ENCODE measurements around the gene PLCL1. TPM values are rescaled to one million over a fixed set of nuclear protein-coding genes. Genes with fewer than 3 reads are reported as not detected.

PLCL1 gene
- total RNA-seq, 1 experiment from 2014 or later: 0.07 TPM

DNA sequence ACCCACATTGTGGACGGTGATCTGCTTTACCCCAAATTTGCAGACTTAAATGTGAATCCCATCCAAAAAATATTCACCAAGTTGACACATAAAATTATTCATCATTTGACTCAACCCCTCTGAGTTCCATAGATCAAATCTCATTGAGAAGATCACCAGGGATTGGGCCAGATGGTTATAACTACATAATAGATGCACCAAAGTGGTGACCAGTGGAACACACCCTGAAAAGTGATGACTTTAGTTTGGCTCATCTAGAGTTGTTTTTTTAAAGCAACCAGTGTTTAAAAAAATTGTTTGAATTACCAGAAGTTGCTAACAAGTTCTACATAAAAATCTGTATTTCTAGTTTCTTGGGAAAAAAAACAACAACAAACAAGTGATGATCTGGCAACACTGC is 155.0 kb downstream of the PLCL1 start:
- H3K4me1 ChIP-seq (ENCODE audit: control insufficient read depth in 1 of 2, insufficient read depth in 2 of 2, low read length in 2 of 2): no peaks in the 10 kb centered on the region
- no peak overlapping the region for H3K9ac ChIP-seq (ENCODE audit: low read length)
- DNase-seq (ENCODE audit: low read depth, low spot score) (no peak), ATAC-seq (no peak)
- H3K4me2 ChIP-seq (ENCODE audit: low read length): no peak overlapping the region
- POLR2A ChIA-PET: no interaction called here
- H3K9me3 ChIP-seq (ENCODE audit: control insufficient read depth in 1 of 2, insufficient read depth in 1 of 2, low read depth in 1 of 2, low read length in 2 of 2): no peaks in the 10 kb centered on the region
- no TSS peak for BruUV-seq (replicated peaks)
- no peaks in the 10 kb centered on the region for H4K20me1 ChIP-seq (ENCODE audit: insufficient read depth)
- H2AFZ ChIP-seq (ENCODE audit: low read depth, low read length, poor library complexity, severe bottlenecking): no peak overlapping the region
- CTCF ChIA-PET: no interaction called here
- intact Hi-C loops (cut with micrococcal nuclease): no loop called here
- no peak overlapping the region for H3K27ac ChIP-seq (ENCODE audit: low read depth, low read length)
- H3K27me3 ChIP-seq (ENCODE audit: insufficient read depth, low read length): peaks cover 20% of the 10 kb centered on the region; the same call in 1 of the 2 replicates
- RAD21 ChIA-PET (ENCODE audit: low non-redundant PET in 1 of 2, low total read pairs in 2 of 2, uncharacterized antibody in 2 of 2, unreplicated experiment in 2 of 2): no interaction called here
- no peak for TF ChIP-seq SP1 (IDR thresholded peaks at IDR 0.05; ENCODE audit: low read depth)
- no peaks in the 10 kb centered on the region for H3K9me2 ChIP-seq (ENCODE audit: insufficient read depth)
- H3K79me2 ChIP-seq (ENCODE audit: insufficient read depth, low read length): no peaks in the 10 kb centered on the region
- H3K4me3 ChIP-seq (replicated peaks in 1 of 2; ENCODE audit: low read depth in 1 of 2, low read length in 2 of 2): no peak overlapping the region
- no peaks in the 10 kb centered on the region for H3K36me3 ChIP-seq (ENCODE audit: control insufficient read depth in 1 of 2, insufficient read depth in 2 of 2, low read length in 2 of 2)

- Histone ChIP-seq H3K9me3 (ENCODE audit: control insufficient read depth in 1 of 2, insufficient read depth in 1 of 2, low read depth in 1 of 2, low read length in 2 of 2) (no peaks in the 10 kb centered on the region), H3K27ac (ENCODE audit: low read depth, low read length) (no peak overlapping the region), H3K79me2 (ENCODE audit: insufficient read depth, low read length) (no peaks in the 10 kb centered on the region), H3K9ac (ENCODE audit: low read length) (no peak overlapping the region), H2AFZ (ENCODE audit: low read depth, low read length, poor library complexity, severe bottlenecking) (no peak overlapping the region), H3K36me3 (ENCODE audit: control insufficient read depth in 1 of 2, insufficient read depth in 2 of 2, low read length in 2 of 2) (no peaks in the 10 kb centered on the region), H4K20me1 (ENCODE audit: insufficient read depth) (no peaks in the 10 kb centered on the region), H3K4me3 (replicated peaks in 1 of 2; ENCODE audit: low read depth in 1 of 2, low read length in 2 of 2) (no peak overlapping the region), H3K4me2 (ENCODE audit: low read length) (no peak overlapping the region), H3K27me3 (ENCODE audit: insufficient read depth, low read length) (peaks cover 19% of the 10 kb centered on the region; the same call in 1 of the 2 replicates), H3K4me1 (ENCODE audit: control insufficient read depth in 1 of 2, insufficient read depth in 2 of 2, low read length in 2 of 2) (no peaks in the 10 kb centered on the region), H3K9me2 (ENCODE audit: insufficient read depth) (no peaks in the 10 kb centered on the region)
- POLR2A ChIA-PET: no interaction called here
- CTCF ChIA-PET: no interaction called here
- TF ChIP-seq POLR2AphosphoS5 (IDR thresholded peaks at IDR 0.05; ENCODE audit: low read depth, low read length) (no peak), EZH2 (IDR thresholded peaks at IDR 0.05) (no peak), ELF1 (IDR thresholded peaks at IDR 0.05; ENCODE audit: borderline replicate concordance, low read depth) (no peak)
- ATAC-seq: no peak
- RAD21 ChIA-PET (ENCODE audit: low non-redundant PET in 1 of 2, low total read pairs in 2 of 2, uncharacterized antibody in 2 of 2, unreplicated experiment in 2 of 2): no interaction called here
- BruUV-seq (replicated peaks): no TSS peak
- no peak for DNase-seq (ENCODE audit: low read depth, low spot score)
- intact Hi-C loops (cut with micrococcal nuclease): no loop called here
These were observed 156.4 kb downstream of the PLCL1 start for GRCh38 chr2:197960786-197961185.

DNA sequence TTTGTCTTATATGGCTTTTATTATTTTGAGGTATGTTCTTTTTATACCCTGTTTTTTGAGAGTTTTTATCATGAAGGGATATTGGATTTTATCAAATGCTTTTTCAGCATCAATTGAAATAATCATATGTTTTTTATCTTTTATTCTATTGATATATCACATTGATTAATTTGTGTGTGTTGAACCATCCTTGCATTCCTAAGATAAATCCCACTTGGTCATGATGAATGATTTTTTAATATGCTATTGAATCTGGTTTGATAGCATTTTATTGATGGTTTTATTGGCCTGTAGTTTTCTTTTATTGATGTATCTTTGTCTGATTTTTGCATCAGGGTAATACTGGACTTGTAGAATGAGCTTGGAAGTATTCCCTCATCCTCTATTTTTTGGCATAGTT is 160.3 kb downstream of the PLCL1 start:
- H3K9me2 ChIP-seq (ENCODE audit: insufficient read depth): no peaks in the 10 kb centered on the region
- ChIA-PET RAD21 (ENCODE audit: low non-redundant PET in 1 of 2, low total read pairs in 2 of 2, uncharacterized antibody in 2 of 2, unreplicated experiment in 2 of 2) (no interaction called here), POLR2A (no interaction called here), CTCF (no interaction called here)
- no peaks in the 10 kb centered on the region for H3K79me2 ChIP-seq (ENCODE audit: insufficient read depth, low read length)
- ATAC-seq: no peak
- DNase-seq (ENCODE audit: low read depth, low spot score): no peak
- no peak overlapping the region for H2AFZ ChIP-seq (ENCODE audit: low read depth, low read length, poor library complexity, severe bottlenecking)
- no peak for TF ChIP-seq EGR1 (IDR thresholded peaks at IDR 0.05; ENCODE audit: low read depth)
- TF ChIP-seq, protein P1, sequence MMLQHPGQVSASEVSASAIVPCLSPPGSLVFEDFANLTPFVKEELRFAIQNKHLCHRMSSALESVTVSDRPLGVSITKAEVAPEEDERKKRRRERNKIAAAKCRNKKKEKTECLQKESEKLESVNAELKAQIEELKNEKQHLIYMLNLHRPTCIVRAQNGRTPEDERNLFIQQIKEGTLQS (IDR thresholded peaks at IDR 0.05): no peak
- TF ChIP-seq EZH2 (IDR thresholded peaks at IDR 0.05): no peak
- TF ChIP-seq EZH2phosphoT487 (IDR thresholded peaks at IDR 0.05; ENCODE audit: borderline replicate concordance): no peak
- no peak for TF ChIP-seq POLR2AphosphoS5 (IDR thresholded peaks at IDR 0.05; ENCODE audit: low read depth, low read length)
- TF ChIP-seq JUND (IDR thresholded peaks at IDR 0.05): no peak
- TF ChIP-seq FOSL1 (IDR thresholded peaks at IDR 0.05; ENCODE audit: low read depth): no peak
- TF ChIP-seq YY1 (IDR thresholded peaks at IDR 0.05; ENCODE audit: extremely low read depth, insufficient replicate concordance, low read depth, low read length): no peak
- TF ChIP-seq SRF (IDR thresholded peaks at IDR 0.05; ENCODE audit: low read depth): no peak
- no peak for TF ChIP-seq POLR2A (IDR thresholded peaks at IDR 0.05; ENCODE audit: borderline replicate concordance, extremely low read depth, insufficient read depth, insufficient read length)
- no peak for TF ChIP-seq ZFX (IDR thresholded peaks at IDR 0.05)
- TF ChIP-seq SIN3A (IDR thresholded peaks at IDR 0.05; ENCODE audit: low read depth): no peak
- TF ChIP-seq RAD21 (IDR thresholded peaks at IDR 0.05; ENCODE audit: low read depth): no peak
- no peak for TF ChIP-seq ZNF274 (IDR thresholded peaks at IDR 0.05; ENCODE audit: low read depth, low read length)
- TF ChIP-seq, protein P2, sequence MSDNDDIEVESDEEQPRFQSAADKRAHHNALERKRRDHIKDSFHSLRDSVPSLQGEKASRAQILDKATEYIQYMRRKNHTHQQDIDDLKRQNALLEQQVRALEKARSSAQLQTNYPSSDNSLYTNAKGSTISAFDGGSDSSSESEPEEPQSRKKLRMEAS (IDR thresholded peaks at IDR 0.05): no peak
- no peaks in the 10 kb centered on the region for H3K36me3 ChIP-seq (ENCODE audit: control insufficient read depth in 1 of 2, insufficient read depth in 2 of 2, low read length in 2 of 2)
- no peaks in the 10 kb centered on the region for H4K20me1 ChIP-seq (ENCODE audit: insufficient read depth)
- H3K4me1 ChIP-seq (ENCODE audit: control insufficient read depth in 1 of 2, insufficient read depth in 2 of 2, low read length in 2 of 2): no peaks in the 10 kb centered on the region
- H3K27ac ChIP-seq (ENCODE audit: low read depth, low read length): no peak overlapping the region
- H3K9me3 ChIP-seq (ENCODE audit: control insufficient read depth in 1 of 2, insufficient read depth in 1 of 2, low read depth in 1 of 2, low read length in 2 of 2): no peaks in the 10 kb centered on the region
- 0 out of 2 replicates have a peak, but pooled peaks cover 5% of the 10 kb centered on the region for H3K27me3 ChIP-seq (ENCODE audit: insufficient read depth, low read length)
- intact Hi-C loops (cut with micrococcal nuclease): no loop called here
- H3K4me3 ChIP-seq (replicated peaks in 1 of 2; ENCODE audit: low read depth in 1 of 2, low read length in 2 of 2): no peak overlapping the region
- no peak overlapping the region for H3K9ac ChIP-seq (ENCODE audit: low read length)
- BruUV-seq (replicated peaks): no TSS peak
- no peak overlapping the region for H3K4me2 ChIP-seq (ENCODE audit: low read length)

Data from HCT116 (cell line).